DMS53 (cell line): Measurements from ENCODE around the gene GRWD1.
"Not testable (repeated sequence)": the region's sequence is repeated elsewhere in the genome, so short reads cannot be mapped to it uniquely, and the experiment has no call there.

Experiments
- DNase-seq: peaks from one replicate; lab custom pipeline; 2025; lab: John Stamatoyannopoulos, UW

GRWD1 gene

GRCh38 chr19:48479686-48480085 is 33.9 kb downstream of the GRWD1 start:
- DNase-seq = peak; percentile 54

GRCh38 chr19:48480183-48480557 is 34.4 kb downstream of the GRWD1 start:
- DNase-seq = peak; percentile 83

GRCh38 chr19:48480558-48481500 is 35.0 kb downstream of the GRWD1 start:
- peak; percentile 84 for DNase-seq

GRCh38 chr19:48481846-48482639 is 36.3 kb downstream of the GRWD1 start:
- DNase-seq = peak; percentile 36

GRCh38 chr19:48483301-48483700 is 37.5 kb downstream of the GRWD1 start:
- DNase-seq = no peak

- DNase-seq = no peak
Measured at GRCh38 chr19:48484247-48484893, 38.6 kb downstream of the GRWD1 start.

GRCh38 chr19:48484931-48485612 is 39.3 kb downstream of the GRWD1 start:
- no peak for DNase-seq

- DNase-seq = not testable (repeated sequence)
Measured at GRCh38 chr19:48486706-48487105, 40.9 kb downstream of the GRWD1 start.

- no peak for DNase-seq
Measured at GRCh38 chr19:48487544-48487943, 41.8 kb downstream of the GRWD1 start.

GRCh38 chr19:48487948-48488347 is 42.2 kb downstream of the GRWD1 start:
- DNase-seq = peak; percentile 37

- DNase-seq = not testable (repeated sequence)
Measured at GRCh38 chr19:48488478-48488877, 42.7 kb downstream of the GRWD1 start.

GRCh38 chr19:48489608-48490216 is 43.9 kb downstream of the GRWD1 start:
- DNase-seq = peak; percentile 81

GRCh38 chr19:48490981-48491792 is 45.4 kb downstream of the GRWD1 start:
- peak; percentile 58 for DNase-seq

GRCh38 chr19:48491793-48492123 is 46.0 kb downstream of the GRWD1 start:
- no peak for DNase-seq

- DNase-seq = peak; percentile 99
Measured at GRCh38 chr19:48492925-48493717, 47.3 kb downstream of the GRWD1 start.

- no peak for DNase-seq
Measured at GRCh38 chr19:48493718-48494401, 48.1 kb downstream of the GRWD1 start.

- no peak for DNase-seq
Measured at GRCh38 chr19:48495396-48495795, 49.6 kb downstream of the GRWD1 start.

GRCh38 chr19:48496959-48497727 is 51.4 kb downstream of the GRWD1 start:
- DNase-seq = peak; percentile 61
